ENCODE data around the gene PCYT1B.
"Not testable (repeated sequence)": the region's sequence is repeated elsewhere in the genome, so short reads cannot be mapped to it uniquely, and the experiment has no call there.

PCYT1B gene

DNA sequence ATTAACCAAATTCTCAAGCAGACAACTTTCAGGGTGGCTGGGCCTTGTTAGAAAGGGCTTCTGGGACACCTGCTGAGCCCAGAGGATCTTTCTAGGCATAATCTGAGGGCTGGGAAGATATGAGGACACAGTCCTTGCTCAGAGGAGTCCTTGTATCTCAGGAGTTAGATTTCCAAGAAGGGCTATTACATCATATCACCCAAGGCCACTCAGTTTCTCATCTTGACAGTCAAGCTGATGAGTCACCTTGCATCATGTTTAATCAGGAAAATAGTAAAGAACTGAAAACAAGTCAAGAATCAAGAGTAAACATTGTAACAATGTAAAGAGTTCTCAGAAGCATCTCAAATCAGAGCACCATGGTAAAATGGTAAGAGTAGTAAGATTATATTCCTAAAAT is 4.0 kb downstream of the PCYT1B start:
- DNase-seq, result no peak

DNA sequence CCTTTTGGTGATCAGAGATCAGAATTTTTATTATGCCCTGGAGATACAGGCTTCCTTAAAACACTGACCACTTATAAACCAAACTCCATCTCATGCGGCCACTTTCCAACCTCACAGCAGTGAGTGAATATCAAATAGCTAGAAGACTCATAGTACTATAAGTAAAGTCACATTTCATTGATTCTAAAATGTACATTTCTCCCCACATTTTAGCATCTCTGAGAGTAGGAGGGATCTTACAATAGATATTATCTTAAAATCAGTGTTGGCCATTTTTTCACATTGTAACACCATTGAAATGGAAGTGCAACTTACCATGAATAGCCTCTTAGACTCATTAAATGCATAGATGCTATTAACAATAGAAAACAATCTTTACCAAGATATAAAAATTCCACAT is 17.4 kb downstream of the PCYT1B start:
- no peak for DNase-seq

GRCh38 chrX:24619647-24620046 is 27.5 kb downstream of the PCYT1B start:
- no peak for DNase-seq

GRCh38 chrX:24610516-24610915 is 36.6 kb downstream of the PCYT1B start:
- DNase-seq, result no peak

- DNase-seq, result no peak
Measured at GRCh38 chrX:24607616-24608015, 39.5 kb downstream of the PCYT1B start.

GRCh38 chrX:24605941-24606340 is 41.2 kb downstream of the PCYT1B start:
- DNase-seq, result not testable (repeated sequence)

GRCh38 chrX:24603191-24603590 is 44.0 kb downstream of the PCYT1B start:
- DNase-seq, result no peak

DNA sequence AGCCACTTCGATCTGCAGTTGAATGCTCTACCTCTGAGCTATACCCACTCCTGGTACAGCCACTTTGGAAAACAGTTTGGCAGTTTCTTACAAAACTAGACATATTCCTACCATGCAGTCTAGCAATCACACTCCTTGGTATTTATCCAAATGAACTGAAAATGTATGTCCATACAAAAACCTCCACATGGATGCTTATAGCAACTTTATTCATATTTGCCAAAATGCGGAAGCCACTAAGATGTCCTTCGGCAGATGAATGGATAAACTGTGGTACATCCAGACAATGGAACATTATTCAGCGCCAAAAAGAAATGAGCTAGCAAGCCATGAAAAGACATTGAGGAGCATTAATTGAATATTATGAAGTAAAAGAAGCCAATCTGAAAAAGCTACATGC is 45.3 kb downstream of the PCYT1B start:
- no peak for DNase-seq

DNA sequence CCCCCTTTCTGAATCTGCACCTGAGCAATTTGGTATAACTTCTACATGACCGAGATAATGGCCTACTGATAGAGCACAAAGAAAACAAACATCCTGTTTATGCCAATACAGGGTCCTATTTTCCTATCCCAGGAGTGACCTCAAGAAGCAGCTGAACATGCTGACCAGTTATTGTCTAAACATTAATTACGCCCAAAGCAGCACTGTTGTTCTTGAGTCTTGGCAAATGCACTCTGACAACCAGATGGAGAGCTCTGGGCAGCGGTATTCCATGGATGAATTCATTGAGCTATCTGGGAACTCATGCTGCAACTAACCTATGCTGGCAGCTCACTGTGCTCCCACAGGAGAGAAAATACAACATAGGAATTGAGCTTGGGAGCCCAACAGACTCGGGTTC is 52.6 kb downstream of the PCYT1B start:
- no peak for DNase-seq

DNA sequence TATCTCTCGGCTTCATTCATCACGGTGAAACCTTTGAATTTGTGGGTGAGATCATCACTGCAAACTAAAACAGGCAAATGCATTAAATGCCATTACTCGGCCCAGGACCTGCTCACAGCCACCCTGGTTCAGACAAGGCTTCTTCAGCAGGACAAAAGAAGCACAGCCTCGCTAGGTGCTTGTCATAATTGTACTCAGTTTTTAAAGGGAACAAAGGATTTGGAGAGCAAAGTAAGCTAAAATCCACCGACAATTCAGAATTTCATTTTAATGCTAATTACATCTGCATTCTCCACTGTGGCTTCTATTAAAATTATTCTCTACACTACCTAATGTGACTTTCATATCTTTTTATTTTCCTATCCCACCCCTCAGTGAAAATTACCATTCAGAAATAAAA is 57.0 kb downstream of the PCYT1B start:
- DNase-seq, result no peak

GRCh38 chrX:24577091-24577490 is 70.1 kb downstream of the PCYT1B start:
- DNase-seq, result no peak

DNA sequence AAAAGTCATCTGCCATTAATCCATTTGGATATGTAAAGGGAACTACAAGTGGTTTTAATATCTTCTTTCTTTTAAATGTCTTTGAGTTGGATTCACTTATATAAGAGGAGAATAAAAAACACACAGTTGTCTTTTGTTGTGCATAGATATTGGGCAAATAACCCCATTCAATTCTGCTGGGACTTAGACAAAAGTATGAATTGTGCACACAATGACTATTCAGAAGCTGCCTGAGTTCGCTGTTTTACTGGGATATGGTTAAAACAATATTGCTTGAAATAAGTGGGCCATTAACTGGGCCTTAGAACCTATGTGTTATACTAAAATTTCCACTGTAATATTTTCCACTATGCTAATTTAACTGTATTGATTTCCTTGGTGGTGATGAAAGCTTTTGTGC is 71.7 kb downstream of the PCYT1B start:
- no peak for DNase-seq

GRCh38 chrX:24574743-24575142 is 72.4 kb downstream of the PCYT1B start:
- DNase-seq, result no peak

GRCh38 chrX:24567169-24567568 is 80.0 kb downstream of the PCYT1B start:
- no peak for DNase-seq

DNA sequence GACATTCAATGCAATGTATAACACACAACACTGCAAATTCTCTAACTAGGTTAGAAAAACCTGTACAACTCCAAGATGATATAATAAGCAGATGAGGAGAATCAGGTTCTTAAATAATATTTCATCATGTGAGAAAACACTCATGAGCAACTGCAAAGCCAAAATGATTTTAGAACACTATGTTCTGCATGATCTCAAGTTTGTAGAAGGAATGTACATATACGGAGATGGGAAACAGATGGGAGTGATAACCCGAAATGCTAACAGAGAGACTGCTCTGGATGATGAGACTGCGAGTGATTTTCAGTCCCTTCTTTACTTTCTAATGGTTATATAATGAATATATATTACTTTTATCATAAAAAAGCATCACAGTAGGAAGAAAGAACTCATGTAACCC is 80.9 kb downstream of the PCYT1B start:
- no peak for DNase-seq

- no peak for DNase-seq
Measured at GRCh38 chrX:24563291-24564010, 83.7 kb downstream of the PCYT1B start.

- DNase-seq, result no peak
Measured at GRCh38 chrX:24561121-24561520, 86.0 kb downstream of the PCYT1B start.

- DNase-seq, result no peak
Measured at GRCh38 chrX:24553011-24553410, 94.1 kb downstream of the PCYT1B start.

DNA sequence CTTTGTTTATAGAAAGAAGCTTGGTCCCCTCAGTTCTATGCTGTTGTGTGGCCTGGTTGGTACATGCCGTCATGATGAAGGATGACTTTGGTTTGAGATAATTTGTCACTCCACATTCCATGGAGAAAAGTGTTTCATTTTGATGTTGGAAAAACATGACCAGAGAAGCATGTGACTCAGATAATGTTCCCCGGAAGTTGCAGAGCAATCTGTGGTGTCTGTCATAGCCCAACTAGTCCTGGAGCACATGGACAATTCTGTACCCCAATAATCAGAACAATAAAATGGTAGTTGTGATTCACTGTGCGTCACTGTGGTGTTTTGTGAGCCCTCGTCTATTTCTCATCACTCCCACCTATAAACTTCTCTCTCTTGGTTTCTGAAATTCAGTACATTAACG is 97.0 kb downstream of the PCYT1B start:
- no peak for DNase-seq

GRCh38 chrX:24547961-24548360 is 99.2 kb downstream of the PCYT1B start:
- DNase-seq, result no peak

- no peak for DNase-seq
Measured at GRCh38 chrX:24542756-24543155, 104.4 kb downstream of the PCYT1B start.

DNA sequence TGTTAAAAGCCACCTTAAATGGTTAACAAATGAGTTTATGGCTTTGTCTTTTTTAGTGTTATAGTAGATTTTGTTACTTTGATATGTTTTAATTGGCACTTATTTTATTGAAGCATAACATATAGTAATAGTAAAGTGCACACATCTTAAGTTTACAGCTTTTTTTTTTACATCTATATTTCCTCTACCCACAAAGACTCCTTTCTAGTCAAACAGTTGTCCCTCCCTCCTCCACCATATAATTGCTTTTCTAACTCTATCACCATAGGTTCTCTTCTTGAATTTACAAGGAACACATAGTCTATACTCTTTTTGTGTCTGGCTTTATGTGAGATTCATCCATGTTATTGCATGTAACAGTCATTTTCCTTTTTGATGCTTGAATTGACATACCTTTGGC is 110.6 kb downstream of the PCYT1B start:
- DNase-seq, result no peak

- DNase-seq, result no peak
Measured at GRCh38 chrX:24528605-24529004, 118.5 kb downstream of the PCYT1B start.

GRCh38 chrX:24526616-24527015 is 120.5 kb downstream of the PCYT1B start:
- no peak for DNase-seq

- DNase-seq, result no peak
Measured at GRCh38 chrX:24525455-24525854, 121.7 kb downstream of the PCYT1B start.

DNA sequence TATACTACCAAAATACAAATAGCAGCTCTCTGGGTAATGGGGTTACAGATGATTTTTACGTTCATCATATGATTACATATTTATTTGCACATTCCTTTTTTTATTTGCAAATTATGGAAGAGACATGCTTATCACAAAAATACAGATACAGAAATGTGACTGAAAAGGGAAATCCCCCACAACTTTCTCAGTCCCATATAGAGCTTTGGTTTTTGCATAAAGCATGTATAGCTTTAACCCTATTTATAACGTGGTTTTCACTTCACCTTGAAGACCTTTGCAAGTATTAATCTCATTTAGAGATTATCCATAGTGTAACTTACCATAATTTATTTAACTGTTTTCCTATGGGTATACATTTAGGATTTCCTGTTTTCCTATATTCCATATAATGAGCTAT is 126.7 kb downstream of the PCYT1B start:
- no peak for DNase-seq
